Activated CD4-positive, alpha-beta T cell treated with anti-CD3 and anti-CD28 coated beads, Interleukin-2, Interleukin-6, amounts not matched to agents 100 ng/mL and 50 ng/mL, durations not matched to agents 16 hours and 8 hours (primary cell): ENCODE results near the gene JARID2.

Experiments
- DNase-seq: peaks from one replicate; pipeline ENCODE4 v3.0.0-alpha.2; 2020

The JARID2 gene

DNA sequence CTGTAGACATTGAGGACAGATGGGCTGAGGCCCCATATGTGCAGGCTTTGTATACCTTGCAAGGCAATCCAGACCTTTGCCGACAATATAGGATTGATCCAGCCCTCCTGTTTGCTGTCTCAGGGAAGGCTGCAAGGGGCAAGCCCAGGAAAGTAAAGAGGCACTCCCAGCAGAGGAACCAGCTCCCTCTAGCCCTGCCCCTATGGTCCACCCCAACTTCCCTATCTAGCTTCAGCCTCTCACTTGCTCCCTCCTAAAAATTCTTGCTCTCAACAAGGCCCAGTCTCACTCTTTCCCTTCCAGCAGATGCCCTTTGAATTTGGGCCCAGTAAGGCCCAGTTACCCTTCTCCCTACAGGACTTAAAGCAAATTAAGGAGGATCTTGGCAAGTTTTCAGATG is 92.6 kb downstream of the JARID2 start:
- no peak for DNase-seq

DNA sequence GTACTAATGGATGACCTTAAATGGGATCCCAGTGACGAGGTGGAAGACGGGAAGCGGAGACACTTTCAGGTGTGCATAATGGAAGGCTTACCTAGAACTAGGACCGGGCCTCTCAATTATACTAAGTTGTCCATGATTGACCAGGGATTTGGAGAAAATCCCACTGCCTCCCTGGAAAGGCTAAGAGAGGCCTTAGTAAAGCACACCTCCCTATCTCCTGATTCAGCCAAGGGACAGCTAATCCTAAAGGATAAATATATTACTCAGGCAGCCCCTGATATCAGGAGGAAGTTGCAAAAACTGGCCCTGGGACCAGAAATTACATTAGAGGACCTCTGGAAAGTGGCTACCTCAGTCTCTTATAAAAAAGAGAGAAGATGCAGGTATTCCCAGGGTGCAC is 93.2 kb downstream of the JARID2 start:
- DNase-seq = no peak

DNA sequence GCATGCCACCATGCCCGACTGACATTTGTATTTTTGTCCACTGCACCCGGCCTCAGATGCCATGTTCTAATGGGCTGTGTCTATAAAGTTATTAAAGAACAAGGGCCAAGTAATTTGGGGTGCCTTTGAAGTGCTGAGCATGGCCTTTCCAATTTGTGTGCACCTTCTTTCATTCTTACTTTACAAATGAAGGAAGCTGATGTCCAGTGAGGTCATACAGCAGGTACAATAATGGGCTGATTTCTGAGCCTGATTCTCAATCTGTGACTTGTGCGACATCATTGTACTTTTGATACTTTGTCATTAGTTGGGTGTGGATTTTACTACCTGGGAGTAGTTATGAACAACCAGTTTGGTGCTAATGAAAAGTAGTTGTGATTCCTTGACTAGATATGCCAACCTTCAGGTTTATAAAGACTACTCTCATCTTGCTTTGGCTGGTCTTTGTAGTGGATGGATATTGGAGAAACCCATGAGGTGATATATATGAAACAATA is 94.3 kb downstream of the JARID2 start:
- DNase-seq = no peak

DNA sequence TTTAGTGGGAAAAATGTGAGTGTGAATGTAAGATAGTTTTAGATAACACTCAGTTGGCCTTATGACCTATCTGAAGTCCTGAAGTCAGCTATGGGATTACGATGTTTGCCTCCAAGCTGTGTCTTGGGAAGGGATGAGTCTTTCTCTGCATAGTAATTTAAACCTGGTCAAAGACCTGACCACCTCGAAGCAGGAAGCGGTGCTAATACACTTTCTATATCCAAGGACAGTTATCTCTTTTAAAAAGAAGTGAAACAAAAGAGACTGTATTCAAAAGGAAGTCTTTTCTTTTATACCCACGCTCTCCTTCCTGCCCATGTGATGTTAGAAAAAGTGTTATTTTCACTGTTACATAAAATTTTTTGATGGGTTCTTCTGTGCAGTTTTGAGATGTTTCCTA is 94.9 kb downstream of the JARID2 start:
- DNase-seq = no peak

DNA sequence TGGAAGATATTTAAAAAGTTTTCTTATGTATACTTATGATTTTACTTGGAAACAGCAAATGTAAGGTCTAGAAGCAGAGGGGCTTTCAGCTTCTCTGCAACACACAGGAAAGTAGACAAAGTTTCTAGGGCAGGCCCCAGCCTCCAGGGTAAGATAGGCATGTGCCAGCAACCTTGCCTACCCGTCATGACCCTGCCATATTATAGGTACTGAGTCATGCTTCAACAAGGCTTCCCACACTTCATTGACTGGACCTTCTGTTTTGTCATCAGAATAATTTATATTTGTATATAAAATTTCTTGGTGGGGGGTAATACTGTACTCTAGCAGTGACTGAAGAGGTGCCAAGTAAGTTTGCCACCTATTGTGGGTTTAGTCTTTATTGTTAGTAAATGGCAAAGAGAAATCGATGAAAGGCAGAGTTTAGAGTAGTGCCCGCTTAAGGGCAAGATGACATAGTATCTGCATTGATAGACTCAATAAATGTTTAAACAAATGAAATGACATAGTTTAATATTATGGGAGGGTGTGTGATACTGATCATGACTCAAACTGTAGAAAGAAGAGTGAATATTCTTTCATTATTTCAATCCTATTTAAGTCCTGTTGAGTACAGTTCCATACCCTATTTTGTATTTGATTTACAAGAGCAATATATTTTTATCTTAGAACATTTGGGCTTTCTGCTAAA is 95.6 kb downstream of the JARID2 start:
- DNase-seq = no peak

DNA sequence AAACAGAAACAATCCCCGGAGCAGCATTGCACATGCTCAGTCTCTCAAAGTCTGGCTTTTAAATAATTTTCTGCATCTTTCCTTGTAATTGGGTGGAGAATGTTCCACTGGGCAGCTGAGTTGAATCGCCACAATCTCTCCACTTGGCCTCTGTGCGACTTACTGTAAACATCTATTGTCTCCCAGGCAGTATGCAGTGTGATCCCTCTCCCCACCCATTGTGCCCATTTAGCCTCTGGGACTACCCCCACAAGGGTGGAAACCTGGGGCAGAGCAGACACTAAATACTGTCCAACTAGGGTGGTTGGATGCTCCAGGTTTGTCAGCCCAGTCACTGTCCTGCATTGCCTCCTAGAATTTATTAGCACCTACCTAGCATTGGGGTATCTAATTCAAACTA is 96.2 kb downstream of the JARID2 start:
- DNase-seq = no peak

DNA sequence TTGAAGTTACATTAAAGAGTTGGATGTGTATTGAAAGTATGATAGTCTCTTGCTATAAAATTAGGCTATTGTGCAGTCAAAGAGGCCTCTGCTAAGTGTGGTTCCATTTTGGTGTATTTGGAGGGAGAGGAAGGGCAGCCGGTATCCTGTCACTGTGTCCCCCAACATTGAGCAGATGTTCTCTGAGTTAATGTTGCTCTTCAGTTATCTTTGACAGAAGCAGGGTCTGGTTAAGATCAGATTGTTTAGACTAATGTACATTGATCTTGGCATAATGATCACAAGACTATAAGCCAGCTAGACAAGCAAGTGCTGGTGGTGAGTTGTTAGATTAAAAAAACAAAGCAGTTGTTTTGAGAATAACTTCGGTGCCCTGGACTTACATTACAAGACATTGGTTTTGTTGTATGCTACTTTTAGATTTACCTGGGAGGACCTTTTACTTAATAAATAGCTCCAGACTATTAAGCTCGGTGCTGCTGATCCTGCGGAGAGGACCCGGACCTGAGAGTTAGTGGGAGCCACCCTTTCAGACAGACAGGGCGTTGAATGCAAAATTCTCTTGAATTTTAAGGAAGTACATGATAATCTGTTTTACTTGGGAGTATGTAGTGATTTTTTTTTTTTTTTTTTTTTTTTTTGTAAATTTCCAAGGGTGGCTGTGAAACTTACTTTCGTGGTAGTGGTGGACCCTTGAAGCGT is 97.8 kb downstream of the JARID2 start:
- no peak for DNase-seq

DNA sequence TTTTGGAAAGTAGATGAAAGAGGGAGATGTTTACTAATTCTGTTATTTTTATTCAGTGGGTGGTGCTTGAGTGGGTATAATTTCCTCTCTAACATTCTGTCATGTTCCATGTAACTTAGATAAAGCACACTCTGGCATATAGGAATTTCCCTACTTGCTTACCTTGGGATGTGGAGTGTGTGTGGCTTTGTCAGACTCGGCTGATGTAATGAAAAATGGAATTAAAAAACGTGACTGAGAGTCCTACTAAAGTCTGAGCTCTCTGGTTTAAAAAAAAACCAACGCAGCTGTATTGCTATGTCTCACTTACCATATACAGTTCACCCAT is 98.3 kb downstream of the JARID2 start:
- no peak for DNase-seq

DNA sequence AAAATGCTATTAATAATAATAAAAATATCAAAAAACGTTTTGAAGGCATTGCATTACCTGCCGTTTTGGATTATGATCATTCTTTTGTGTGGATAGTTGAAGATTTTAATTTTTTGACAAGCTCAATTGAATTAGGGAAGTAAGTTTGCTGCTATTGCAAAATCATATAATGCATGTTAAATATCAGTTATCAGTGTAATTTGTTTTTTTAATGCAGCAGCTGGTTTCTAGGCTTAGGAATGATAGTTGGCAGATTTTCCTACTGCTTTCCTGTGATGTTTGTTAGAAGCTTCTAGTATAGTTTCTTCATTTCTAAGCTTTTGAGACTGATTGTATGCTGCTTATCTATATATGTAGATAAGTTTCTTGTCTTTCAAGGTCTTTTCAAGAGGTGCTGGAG is 99.0 kb downstream of the JARID2 start:
- no peak for DNase-seq

DNA sequence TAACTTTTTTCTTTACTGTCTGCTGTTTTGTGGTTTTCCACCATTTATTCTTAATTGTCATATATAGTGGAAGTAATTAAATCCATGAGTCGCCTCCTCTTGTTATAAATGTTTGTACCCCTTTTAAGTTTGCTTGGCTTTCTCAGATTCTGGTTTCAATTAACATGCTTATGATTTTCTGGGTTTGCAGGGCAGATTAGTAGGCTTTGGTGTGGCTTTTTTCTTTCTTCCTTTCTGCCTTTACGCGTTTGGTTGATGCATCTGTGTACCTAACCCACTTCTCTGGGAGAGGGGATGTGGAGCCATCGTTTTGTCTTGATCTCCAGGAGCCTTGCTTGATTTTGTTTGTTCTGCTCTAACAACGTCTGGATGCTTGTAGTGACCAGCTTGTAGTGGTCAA is 100.4 kb downstream of the JARID2 start:
- DNase-seq = no peak

DNA sequence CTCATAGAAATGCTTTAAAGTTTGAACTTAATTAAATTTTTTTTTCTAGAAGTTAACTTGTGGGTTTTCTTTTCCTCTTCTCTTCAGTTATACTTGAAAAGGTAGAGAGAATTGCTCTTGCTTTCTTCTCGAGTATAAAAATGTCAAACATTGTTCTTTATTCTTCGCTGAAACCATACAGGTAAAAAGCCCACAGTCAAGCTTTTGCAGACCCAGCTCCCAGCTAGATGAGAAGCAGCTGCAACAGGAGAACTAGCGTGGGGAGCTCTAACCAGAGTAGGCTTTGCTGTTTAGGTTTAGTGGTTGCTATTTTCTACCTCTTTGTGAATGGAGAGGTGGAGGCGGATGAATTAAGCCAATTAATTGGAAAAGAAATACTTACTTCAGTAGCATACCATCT is 102.7 kb downstream of the JARID2 start:
- DNase-seq = no peak

DNA sequence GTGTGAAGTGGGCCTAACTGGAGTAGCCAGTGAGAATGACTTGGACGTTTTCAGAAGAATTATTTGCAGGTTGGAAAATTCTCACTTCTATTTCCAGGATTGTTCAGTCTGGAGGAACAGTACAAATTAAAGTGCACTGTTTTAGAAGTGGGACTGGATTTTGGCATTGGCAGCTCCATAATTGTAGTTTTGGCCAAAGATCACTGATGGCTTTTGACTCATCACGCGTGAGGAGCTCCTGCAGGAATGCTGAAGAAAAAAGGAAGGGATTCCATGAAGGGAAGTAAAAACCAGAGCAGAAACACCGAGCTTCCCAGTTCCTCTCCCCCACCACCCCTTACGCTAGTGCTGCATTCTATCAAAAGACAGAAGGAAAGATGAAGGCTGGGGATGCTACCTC is 103.5 kb downstream of the JARID2 start:
- DNase-seq = no peak

DNA sequence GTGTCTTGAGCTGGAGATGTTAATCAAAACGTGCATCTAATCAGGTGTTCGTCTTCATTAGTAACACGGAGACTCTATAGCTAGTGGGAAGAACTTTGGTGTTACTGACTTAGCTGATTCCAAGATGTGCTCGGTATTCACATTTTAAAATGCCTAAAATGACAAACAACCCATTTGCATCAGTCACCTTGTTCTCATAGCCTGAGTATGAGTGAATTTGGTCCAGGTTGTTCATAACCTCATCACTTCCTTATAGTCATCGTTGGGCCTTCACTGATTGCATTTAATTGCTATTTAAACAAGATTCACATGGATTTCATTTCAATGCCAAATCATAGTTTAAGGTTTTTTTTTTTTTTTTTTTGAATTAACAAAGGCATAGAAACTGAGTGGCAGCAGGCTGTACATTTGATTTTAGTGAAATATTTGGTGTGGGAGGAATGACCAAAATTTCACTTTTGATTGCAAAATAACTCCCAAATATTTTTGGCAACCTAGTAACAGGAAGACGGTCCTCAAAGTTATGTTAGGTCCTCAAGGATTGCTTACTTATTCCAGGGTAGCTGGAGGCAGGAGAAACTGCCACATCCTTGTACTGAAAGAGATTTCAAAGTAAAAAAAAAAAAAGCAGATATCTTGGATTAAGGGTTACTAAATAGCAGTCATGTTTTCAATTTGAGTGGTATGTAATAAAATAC is 104.7 kb downstream of the JARID2 start:
- DNase-seq = no peak

DNA sequence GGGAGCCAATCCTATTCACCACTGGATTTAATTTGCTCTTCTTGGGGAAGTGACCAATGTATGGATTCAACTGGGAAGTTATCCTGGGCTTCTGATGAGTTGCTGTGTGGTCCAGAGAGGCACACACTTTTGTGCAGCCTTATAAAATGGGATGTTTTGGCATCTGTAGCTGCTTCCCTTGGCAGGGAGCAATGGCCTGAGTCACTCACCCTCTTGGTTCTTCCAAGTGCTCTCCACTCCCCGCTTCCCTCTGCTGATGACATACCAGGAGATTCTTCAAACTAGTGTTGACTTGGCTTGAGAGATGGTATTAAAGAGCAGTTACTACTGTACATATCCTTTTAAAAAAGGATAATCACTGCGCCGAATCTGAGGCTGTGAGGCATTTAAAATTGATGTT is 105.8 kb downstream of the JARID2 start:
- no peak for DNase-seq

DNA sequence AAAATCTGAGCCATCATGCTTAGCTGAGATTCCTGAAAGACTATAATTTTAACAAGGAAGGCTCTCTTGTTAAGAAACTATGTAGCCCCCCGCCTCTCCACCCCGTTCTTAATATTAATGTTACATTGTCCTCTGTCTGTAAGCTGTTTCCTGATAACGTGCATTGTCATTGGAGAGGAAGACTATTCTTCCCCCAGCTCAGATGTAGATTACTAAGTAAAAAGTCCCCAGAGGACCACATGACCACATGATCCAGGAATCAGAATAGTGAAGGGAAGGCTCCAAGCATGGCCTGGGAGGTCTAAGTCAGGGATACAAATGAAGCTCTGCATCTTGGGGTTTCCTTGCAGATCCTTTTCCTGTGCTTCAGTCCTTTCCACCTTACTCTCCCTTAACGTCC is 106.4 kb downstream of the JARID2 start:
- no peak for DNase-seq

DNA sequence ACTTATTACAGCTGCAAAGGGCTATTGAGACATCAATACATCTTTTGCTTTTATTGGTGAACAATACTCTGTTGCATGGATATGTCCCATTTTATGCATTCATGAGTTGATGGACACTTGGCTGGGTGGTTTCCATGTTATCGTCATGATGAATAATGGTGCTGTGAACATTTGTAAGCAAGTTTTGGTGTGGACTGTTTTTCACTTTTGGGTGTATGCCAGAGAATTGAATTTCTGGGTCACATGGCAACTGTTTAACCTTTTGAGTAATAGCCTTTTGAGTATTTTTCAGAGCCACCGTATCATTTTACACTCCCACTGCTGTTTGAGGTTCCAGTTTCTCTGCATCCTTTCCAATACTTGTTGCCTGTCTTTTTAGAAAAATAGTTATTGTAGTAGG is 107.0 kb downstream of the JARID2 start:
- no peak for DNase-seq

DNA sequence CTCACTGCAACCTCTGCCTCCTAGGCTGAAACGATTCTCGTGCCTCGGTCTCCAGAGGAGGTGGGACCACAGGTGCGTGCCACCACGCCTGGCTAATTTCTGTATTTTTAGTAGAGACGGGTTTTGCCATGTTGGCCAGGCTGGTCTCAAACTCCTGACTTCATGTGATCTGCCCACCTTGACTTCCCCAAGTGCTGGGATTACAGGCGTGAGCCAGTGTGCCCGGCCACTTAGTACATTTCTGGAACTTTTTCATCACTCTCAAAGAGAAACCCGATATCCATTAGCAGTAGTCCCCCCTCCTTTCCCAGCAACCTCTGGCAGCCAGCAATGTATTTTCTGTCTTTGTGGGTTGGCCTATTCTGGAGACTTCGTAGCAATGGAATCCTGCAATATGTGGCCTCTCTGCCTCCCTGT is 109.8 kb downstream of the JARID2 start:
- DNase-seq = no peak

DNA sequence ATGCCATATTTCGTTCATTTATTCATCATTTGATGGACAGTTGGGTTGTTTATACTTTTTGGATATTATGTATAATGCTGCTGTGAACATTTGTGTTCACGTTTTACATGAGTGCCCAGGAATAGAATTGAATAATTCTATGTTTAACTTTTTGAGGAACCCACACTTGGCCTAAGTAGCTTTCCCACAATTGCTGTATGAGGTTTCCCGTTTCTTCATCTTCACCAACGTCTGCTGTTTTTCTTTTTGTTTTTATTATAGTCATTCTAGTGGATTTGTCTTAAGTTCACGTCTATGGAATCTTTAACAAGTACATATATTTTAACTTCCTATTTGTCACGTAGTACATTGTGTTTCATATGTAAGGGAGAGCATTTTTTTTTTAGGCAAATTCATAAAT is 110.3 kb downstream of the JARID2 start:
- DNase-seq = no peak

DNA sequence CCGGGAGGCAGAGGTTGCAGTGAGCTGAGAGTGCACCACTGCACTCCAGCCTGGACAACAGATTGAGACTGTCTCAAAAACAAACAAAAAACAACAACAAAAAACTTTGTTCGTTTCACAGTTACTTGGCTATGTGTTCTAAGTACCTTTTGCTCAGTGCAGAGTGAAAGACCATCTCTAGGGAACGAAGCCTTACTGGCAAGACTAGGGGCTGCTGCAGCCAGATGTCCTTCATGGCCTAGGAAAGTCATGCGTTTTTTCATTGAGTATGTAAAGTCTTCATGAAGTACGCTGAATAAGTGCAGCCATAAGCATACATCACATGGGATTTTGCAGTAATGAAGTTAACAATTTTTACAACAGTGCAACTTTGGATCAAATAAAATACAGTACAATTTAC is 111.1 kb downstream of the JARID2 start:
- no peak for DNase-seq

DNA sequence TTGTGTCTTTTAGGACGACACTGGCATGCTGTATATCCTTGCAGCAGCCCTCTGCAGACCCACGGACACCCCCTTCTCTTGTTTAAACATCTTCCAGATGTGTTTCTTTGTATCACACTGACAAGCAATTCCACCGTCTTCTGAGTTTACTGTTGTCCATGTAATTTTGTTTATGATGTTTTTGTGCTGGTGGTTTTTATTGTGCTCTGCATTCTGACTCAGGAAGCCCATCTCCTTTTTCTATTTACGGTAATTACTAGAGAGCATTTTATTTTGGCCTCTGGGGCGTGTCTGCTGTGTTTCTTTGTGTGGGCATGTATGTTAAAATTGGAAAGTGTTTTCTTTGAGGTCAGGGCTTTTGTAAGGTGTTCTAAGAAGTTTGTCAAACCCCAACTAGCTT is 111.9 kb downstream of the JARID2 start:
- DNase-seq = no peak

DNA sequence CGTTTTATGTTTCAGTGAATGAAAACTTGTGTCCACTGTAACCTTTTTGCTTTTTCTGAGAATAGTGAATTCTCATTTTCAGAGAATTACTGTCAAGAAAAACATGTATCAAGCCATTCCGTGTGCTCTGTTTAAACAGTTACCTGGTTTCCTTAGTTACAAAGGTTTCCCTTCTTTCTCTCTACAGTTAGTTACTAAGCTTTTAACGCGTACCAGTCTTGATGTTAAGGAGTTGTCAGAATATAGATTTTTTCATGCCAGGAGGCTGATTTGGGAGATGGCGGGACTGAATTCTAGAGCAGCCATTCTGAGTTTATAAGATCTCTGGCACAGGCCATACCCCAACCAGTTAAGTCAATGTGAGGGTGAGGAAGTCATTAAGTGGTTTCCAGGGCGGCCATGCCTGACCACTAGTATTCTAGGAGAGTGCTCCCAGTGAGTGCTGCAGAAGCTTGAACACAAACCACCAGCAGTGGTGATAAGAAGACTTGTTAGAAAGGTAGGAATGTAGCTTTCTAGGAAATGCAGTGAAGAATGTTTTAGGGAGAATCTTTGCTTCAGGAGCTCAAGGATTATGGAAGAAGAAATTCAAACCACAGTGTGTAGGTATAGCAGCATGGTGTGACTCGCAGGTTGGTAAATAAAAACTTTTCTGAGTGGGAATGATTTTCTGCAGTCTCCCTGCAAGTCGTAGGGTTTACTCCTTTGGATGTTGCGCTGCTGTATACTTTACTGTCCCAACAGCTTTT is 112.9 kb downstream of the JARID2 start:
- no peak for DNase-seq

DNA sequence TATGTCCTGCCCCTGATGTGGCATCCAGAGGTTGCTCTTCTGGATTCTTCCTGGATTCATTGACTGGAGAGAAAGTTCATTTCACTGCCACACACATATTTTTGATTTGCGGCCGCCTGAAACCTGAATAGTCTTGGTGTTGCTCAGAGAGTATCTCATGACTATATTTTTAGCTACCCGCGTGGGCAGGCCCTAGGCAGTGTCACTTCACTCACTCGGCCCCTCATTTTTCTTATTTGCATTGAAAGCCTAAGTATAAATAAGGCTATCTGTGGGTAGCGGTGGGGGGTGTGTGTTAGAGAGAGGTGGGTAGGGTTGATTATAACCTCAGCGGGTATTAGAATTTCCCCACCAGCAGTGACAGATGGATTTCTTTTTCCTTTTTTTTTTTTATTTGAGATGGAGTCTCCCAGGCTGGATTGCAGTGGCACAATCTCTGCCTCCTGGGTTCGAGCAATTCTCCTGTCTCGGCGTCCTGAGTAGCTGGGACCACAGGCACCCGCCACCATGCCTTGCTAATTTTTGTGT is 113.5 kb downstream of the JARID2 start:
- no peak for DNase-seq

DNA sequence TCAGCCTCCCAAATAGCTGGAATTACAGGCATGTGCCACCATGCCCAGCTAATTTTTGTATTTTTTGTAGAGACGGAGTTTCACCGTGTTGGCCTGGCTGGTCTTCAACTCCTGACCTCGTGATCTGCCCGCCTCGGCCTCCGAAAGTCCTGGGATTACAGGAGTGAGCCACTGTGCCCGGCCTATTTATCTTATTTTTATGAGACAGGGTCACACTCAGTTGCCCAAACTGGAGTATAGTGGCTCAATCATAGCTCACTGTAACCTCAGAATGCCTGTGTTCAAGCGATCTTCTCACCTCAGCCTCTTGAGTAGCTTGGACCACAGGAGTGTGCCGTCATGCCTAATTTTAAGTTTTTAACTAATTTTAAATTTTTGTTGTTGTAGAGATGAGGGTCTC is 114.4 kb downstream of the JARID2 start:
- DNase-seq = no peak
